GM12874 (cell line): Measurements from ENCODE around the gene DDX23.

Experiments used
- TF ChIP-seq, protein P1 (sequence below): IDR thresholded peaks from 2 replicates; pipeline ENCODE4 v1.5.1; 2011; ENCODE audit warnings: low read depth, mild to moderate bottlenecking, control low read depth, low read length, moderate library complexity; ENCODE audit not compliant: insufficient read depth

DDX23 gene

DNA sequence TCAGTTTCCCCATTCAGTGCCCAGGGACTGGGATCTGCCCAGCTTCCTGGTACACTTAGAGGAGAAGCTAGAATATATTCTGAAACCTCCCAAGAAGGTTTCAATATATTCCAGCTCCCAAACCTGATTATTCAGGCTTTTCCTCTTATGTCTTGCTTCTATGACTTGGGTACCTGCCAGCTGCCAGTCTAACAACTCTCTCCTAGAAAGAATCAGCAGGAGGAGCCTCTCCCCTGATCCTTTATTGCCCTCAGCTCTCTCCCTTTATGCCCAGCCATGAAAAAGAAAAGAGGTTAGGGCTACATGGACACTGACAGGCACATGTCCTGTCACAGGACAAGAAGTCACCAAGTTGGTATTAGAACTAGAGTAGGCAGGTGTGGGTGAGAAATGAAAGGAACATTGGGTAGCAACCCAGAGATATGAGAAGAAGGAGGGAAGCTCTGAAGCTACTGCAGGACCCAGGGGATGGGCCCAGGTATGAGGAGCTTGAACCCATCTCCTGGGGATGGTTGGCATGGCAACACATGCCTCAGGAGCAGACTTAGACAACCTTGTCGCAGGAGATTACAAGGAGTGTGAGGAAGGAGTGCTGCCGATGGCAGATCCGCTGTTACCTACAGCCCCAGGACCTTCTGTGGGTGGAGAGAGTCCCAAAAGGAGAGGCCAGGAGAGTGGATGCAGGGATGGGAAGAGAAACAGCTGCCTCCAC lies 35.7 kb downstream of the DDX23 start:
- TF ChIP-seq, protein P1, sequence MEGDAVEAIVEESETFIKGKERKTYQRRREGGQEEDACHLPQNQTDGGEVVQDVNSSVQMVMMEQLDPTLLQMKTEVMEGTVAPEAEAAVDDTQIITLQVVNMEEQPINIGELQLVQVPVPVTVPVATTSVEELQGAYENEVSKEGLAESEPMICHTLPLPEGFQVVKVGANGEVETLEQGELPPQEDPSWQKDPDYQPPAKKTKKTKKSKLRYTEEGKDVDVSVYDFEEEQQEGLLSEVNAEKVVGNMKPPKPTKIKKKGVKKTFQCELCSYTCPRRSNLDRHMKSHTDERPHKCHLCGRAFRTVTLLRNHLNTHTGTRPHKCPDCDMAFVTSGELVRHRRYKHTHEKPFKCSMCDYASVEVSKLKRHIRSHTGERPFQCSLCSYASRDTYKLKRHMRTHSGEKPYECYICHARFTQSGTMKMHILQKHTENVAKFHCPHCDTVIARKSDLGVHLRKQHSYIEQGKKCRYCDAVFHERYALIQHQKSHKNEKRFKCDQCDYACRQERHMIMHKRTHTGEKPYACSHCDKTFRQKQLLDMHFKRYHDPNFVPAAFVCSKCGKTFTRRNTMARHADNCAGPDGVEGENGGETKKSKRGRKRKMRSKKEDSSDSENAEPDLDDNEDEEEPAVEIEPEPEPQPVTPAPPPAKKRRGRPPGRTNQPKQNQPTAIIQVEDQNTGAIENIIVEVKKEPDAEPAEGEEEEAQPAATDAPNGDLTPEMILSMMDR, result no peak

DNA sequence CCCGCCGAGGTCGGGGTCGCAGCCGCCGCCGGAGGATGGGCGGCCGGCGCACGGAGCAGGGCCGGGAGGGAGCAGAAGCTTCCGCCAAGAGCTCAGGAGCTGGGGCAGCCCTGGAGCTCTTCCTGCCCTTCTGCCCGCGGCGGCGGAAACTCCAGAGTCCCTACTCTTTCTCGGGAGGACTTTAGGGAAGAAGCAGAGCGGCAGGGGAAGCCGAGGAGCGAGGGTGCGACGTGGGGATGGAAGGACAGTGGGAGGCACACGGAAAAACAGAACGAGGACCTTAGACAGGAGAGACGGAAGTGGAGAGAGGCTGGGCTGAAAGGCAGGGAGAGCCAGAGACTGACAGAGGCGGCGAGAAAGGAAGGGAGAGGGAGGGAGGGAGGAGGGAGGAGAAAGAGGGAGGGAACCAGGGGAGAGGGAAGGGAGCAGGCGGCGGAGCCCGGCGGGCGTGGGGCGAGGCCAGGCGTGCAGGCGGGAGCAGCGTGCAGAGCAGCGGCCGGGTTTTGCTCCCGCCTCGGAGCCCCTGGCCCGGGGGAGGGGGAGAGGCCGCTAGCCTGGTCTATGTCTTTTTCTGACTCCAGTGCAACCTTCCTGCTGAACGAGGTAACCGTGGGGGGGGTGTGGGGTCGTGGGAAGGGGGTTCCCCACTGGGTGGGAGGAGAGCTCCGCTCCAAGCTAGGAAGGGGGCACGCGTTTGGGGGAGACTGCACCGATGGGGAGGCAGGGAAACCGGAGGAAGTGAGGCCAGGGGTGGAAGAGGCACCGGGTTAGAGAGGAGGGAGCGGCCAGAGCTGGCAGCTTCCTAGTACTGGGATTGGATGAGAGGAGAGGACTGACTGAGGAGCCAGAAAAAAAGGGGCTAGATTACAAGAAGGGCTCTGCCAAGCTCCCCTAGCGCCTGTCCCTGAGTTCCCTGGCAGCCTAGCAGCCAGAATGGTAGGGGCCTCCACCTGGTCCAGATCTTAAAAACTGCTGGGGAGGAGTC lies 36.5 kb downstream of the DDX23 start:
- TF ChIP-seq, protein P1, result 0 out of 2 replicates have a peak, but pooled peaks have one; percentile 0

DNA sequence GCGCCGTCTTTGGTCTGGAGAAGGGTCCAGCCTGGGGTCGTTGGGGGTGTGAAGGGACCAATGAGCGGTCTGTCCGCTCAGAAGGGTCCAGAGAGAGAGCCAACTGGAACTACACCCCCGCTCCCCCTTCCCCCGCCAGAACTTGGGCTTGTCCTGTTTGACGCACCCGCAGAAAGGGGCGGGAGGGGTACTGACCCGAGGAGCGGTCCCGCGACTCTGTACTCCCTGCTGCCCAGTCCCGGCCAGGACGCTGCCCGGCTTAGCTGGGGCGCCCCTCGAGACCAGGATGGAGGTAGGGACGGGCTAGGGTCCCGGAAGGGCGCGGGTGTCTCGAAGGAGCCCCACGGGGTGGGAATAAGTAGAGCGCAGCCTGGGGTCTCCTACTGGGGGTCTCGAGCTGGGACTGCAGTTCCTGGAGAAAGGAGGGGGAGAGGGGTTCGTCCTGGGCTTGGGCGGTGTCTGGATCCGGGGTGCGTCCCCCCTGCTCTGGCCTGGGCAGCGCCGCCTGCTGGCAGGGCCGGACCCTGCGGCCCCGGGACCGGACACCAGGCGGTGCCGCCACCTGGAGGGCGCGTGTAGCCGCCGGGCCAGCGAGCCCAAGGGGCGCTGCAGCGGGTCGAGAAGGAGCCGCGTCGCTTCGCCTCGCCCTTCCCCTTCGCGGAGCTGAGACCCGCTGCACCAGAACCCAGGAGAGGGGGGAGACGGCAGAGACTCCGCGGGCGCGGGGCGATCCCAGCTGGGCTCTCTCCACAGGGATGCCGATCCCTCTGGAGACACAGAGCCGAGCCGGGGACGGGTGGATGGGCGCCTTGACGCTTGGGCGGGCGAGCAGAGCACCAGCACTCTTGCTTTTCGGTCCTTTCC lies 37.5 kb downstream of the DDX23 start:
- TF ChIP-seq, protein P1, result peak; percentile 100

DNA sequence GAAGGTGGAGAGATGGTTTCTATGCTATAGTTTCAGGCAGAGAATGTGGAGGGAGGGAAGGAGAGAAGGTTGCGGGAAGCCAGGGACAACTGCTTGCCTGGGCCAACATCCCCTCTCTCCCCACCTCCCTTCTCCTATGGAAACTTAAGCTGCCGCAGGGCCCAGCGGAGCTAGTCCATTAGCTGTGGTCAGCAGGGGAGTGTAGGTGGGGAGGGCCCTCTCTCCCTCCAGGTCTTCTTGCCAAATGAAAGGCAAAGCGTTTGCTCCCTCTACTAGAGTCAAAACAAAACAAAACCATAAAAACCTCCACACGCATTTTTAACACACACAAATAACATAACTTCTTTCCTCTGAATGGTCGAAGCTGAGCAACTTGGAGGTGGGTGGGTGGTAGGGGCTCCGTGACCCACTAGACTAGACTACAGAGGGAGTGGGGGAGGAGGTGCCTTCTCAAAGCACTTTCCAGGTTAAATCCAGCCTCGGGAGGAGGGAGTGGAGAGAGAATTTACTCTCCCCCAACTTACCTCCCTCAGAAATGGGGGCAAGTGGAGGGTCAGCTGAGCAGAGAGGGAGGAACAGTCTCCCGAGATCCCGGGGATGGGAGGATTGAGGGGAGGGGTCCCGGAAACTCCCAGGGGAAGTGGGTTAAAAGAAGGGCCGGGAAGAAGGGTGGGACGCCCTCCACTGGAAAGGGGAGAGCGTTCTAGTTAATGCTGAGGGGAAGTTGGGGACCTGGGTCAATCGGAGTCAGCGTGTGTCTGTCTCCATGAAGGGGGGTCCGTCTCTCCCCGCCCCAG lies 38.3 kb downstream of the DDX23 start:
- TF ChIP-seq, protein P1, result no peak

DNA sequence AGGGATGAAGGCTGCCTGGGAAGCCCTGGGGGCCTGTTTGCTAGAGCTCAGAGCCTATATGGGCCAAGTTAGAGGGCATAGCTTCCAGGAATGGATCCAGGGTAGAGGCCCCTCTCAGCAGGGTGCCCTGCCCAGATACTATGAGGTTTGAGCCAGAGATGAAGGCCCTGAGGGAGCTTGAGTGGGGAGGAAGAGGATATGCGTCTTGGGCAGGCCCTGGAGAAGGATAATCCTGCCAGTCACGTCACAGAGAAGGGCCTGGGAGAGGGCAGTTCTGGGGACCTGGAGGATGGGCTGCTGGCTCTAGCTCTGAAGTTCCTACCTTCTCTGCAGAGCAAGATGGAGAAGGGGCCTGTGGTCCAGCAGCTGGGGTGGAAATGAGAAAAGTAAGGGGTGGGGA lies 39.6 kb downstream of the DDX23 start:
- TF ChIP-seq, protein P1, result no peak

DNA sequence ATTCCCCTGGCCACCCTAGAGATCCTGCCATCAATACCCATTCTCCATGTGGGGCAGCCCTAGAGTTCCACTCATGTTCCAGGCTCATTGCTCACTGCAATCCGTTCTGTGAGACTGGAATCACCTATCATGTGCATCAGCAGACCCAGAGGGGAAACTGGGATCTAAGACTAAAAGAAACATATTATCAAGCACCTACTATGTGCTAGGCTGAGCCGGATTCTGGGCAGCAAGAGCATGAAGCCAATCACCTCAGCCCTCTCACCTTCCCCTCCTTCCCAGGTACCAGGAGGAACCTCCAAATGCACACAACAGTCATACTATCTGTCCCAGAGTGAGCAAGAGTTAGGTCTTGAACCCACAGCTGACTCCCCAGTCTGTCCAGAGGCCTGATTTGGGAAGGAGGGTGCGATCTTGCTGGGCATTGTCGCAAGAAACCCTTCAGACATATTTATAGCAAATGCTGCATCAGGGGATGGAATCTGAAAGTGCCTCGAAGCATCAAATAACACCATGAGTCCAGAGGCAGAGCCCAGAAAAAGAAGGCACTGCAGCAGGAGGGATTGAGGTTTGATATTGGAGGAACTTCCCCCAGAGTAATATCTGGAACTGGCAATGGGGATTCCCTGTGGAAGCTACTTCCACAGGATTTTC lies 40.4 kb downstream of the DDX23 start:
- TF ChIP-seq, protein P1, result no peak
